K562 (cell line): Measurements from ENCODE around the gene ZSCAN22. TPM values are rescaled to one million over a fixed set of nuclear protein-coding genes. Genes with fewer than 3 reads are reported as not detected.

Experiments
- ARID1B ChIP-seq: fragments of 450-650 bp; IDR thresholded peaks from 2 replicates; pipeline ENCODE4 v1.6.1; 2016; ENCODE audit warnings: antibody characterized with exemption, mild to moderate bottlenecking, inconsistent platforms
- ATF3 ChIP-seq, 2 experiments: fragments of 450-650 bp in 1 of 2; sonication (generic) in 1 of 2; formaldehyde crosslinking in 1 of 2; IDR thresholded peaks in 1 of 2; conservative IDR thresholded peaks in 1 of 2; 2 replicates each; pipeline versions ENCODE4 v1.6.1 to v1.8.1; 2016 to 2023; ENCODE audit warnings: mild to moderate bottlenecking in 2 of 2, moderate library complexity in 2 of 2, inconsistent platforms in 1 of 2, missing genetic modification reagents in 1 of 2
- C11orf30 ChIP-seq: fragments of 450-650 bp; IDR thresholded peaks from 2 replicates; pipeline ENCODE4 v1.6.1; 2016; ENCODE audit warnings: low read depth, mild to moderate bottlenecking
- CHD1 ChIP-seq: fragments of 200-600 bp; sonication (generic); IDR thresholded peaks from one replicate; pipeline ENCODE4 v1.6.1; 2012; ENCODE audit warnings: mild to moderate bottlenecking, moderate library complexity, low read length, inconsistent platforms
- EGR1 ChIP-seq: fragments of 450-650 bp; conservative IDR thresholded peaks from 2 replicates; pipeline ENCODE4 v1.6.1; 2017; ENCODE audit warnings: mild to moderate bottlenecking
- EHMT2 ChIP-seq: fragments of 450-650 bp; IDR thresholded peaks from 2 replicates; pipeline ENCODE4 v1.6.1; 2018; ENCODE audit warnings: antibody characterized with exemption
- FIP1L1 ChIP-seq: fragments of 200-400 bp; formaldehyde crosslinking; IDR thresholded peaks from 2 replicates; pipeline ENCODE4 v1.6.1; 2018; ENCODE audit warnings: mild to moderate bottlenecking, low read depth, low read length; ENCODE audit not compliant: poor library complexity, severe bottlenecking
- FOXJ2 ChIP-seq: fragments of 200-800 bp; sonication (Bioruptor generic); IDR thresholded peaks from 2 replicates; pipeline ENCODE4 v1.6.1; 2016; ENCODE audit warnings: missing genetic modification characterization, missing compliant biosample characterization
- KLF16 ChIP-seq: IDR thresholded peaks from 2 replicates; pipeline ENCODE4 v1.6.1; 2016; ENCODE audit warnings: antibody characterized with exemption
- MITF ChIP-seq: IDR thresholded peaks from 2 replicates; pipeline ENCODE4 v1.6.1; 2014; ENCODE audit warnings: antibody characterized with exemption
- NCOA4 ChIP-seq: fragments of 450-650 bp; IDR thresholded peaks from 2 replicates; pipeline ENCODE4 v1.6.1; 2018; ENCODE audit warnings: mild to moderate bottlenecking; ENCODE audit not compliant: partially characterized antibody
- SREBF1 ChIP-seq: fragments of 150-350 bp; IDR thresholded peaks from 2 replicates; pipeline ENCODE4 v1.6.1; 2014; ENCODE audit warnings: antibody characterized with exemption, low read depth, low read length, borderline replicate concordance
- TEAD4 ChIP-seq, 2 experiments: sonication (generic) in 1 of 2; formaldehyde crosslinking in 1 of 2; IDR thresholded peaks; 2 replicates each; pipeline versions ENCODE4 v1.6.1 to v1.8.0; 2012 to 2022; ENCODE audit warnings: borderline replicate concordance in 1 of 2, inconsistent platforms in 1 of 2, low read length in 1 of 2, mild to moderate bottlenecking in 1 of 2, missing genetic modification reagents in 1 of 2
- ZBTB11 ChIP-seq, 3 experiments: fragments of 200-800 bp in 1 of 3; fragments of 250-450 bp in 1 of 3; fragments of 450-650 bp in 1 of 3; sonication (Bioruptor Pico) in 1 of 3; sonication (Bioruptor generic) in 1 of 3; formaldehyde crosslinking in 1 of 3; IDR thresholded peaks; 2 replicates each; pipeline versions ENCODE4 v1.6.1 to v1.8.0; 2016 to 2022; ENCODE audit warnings: mild to moderate bottlenecking in 2 of 3, missing genetic modification characterization in 2 of 3, missing compliant biosample characterization in 1 of 3, moderate library complexity in 1 of 3
- ZNF780A ChIP-seq: fragments of 250-450 bp; sonication (Bioruptor Pico); IDR thresholded peaks from 2 replicates; pipeline ENCODE4 v1.5.0; 2021; ENCODE audit warnings: mild to moderate bottlenecking
- polyA plus RNA-seq, 8 experiments: library from polyadenylated mRNA; depleted of rRNA in 4 of 8; stranded (reverse) in 5 of 8; unstranded in 3 of 8; fragments of >200 nt; fragmentation: Nextera tagmentation in 2 of 8; fragmentation: Illumina TruSeq in 1 of 8; extraction: Ambion mirVana in 2 of 8; extraction: Trizol in 1 of 8; gene quantifications; 2 replicates each; pipeline versions ENCODE4 v1.2.1 to v1.2.3, GENCODE V29; 2011 to 2014; ENCODE audit warnings: inconsistent platforms in 1 of 8, missing spikeins in 1 of 8
- total RNA-seq, 7 experiments: library from RNA; depleted of rRNA in 6 of 7; stranded (reverse); fragments of >200 nt in 6 of 7; fragmentation: Illumina TruSeq in 2 of 7; extraction: Trizol in 2 of 7; gene quantifications; 2 replicates each; pipeline versions ENCODE4 v1.2.1 to v1.2.3, GENCODE V29; 2011 to 2021; ENCODE audit warnings: low replicate concordance in 1 of 7
- TF ChIP-seq, protein P1 (sequence below): fragments of 450-650 bp; formaldehyde crosslinking; IDR thresholded peaks from 2 replicates; pipeline ENCODE4 v1.4.0; 2020; ENCODE audit warnings: mild to moderate bottlenecking, mixed read lengths
- TF ChIP-seq, protein P2 (sequence below): sonication (generic); formaldehyde crosslinking; IDR thresholded peaks from 2 replicates; pipeline ENCODE4 v1.8.0; 2022; ENCODE audit warnings: missing genetic modification reagents, mild to moderate bottlenecking, borderline replicate concordance

The ZSCAN22 gene
- total and polyA plus RNA-seq, 9 of the 15 experiments (the other 6 are each of a cell fraction or from before 2014, with no cell fraction given): 0.98 to 5.3 (median 3.0) TPM

DNA sequence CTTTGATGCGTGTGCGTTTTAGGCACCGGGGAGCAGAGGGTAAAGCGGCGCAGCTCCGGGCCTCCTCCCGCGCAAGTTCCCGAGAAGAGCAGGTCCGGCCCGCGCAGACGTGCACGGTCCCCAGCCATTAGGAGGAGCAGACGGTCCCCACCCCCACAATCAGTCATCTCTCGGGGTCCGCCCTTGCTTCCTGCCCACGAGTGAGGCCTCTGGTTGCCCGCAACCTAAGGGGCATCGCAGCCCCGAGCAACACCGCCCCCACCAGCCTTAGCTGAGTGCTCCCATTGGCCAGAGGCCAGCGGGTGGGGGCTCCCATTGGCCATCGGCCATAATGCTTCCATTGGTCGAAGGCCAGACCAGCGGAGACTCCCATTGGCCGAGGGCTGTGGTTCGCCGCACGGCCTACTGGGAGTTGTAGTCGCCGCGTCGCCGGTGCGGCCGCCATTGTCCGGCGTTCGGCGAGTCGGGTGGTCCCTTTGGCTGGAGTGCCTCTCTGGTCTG, 48.2 kb upstream of the ZSCAN22 start, which contains the start of gene ZNF8 (continued):
- TF ChIP-seq, protein P1, sequence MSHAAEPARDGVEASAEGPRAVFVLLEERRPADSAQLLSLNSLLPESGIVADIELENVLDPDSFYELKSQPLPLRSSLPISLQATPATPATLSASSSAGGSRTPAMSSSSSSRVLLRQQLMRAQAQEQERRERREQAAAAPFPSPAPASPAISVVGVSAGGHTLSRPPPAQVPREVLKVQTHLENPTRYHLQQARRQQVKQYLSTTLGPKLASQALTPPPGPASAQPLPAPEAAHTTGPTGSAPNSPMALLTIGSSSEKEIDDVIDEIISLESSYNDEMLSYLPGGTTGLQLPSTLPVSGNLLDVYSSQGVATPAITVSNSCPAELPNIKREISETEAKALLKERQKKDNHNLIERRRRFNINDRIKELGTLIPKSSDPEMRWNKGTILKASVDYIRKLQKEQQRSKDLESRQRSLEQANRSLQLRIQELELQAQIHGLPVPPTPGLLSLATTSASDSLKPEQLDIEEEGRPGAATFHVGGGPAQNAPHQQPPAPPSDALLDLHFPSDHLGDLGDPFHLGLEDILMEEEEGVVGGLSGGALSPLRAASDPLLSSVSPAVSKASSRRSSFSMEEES (CRISPR knock-in tag): 0 out of 2 replicates have a peak, but pooled peaks have one; percentile 4
- TF ChIP-seq MITF: no peak
- TF ChIP-seq CHD1: no peak
- TF ChIP-seq KLF16: no peak
- no peak for TF ChIP-seq TEAD4 (IDR thresholded peaks at IDR 0.05; ENCODE audit: low read length)
- no peak for TF ChIP-seq TEAD4 (CRISPR knock-in tag; IDR thresholded peaks at IDR 0.05; ENCODE audit: borderline replicate concordance)
- no peak for TF ChIP-seq ZNF780A (CRISPR knock-in tag)
- no peak for TF ChIP-seq SREBF1
- TF ChIP-seq NCOA4: no peak
- peak in 1 of 3 experiments; percentile 25; a peak in 2 of 6 replicates for TF ChIP-seq ZBTB11 (CRISPR knock-in tag; IDR thresholded peaks at IDR 0.05)
- TF ChIP-seq, protein P2, sequence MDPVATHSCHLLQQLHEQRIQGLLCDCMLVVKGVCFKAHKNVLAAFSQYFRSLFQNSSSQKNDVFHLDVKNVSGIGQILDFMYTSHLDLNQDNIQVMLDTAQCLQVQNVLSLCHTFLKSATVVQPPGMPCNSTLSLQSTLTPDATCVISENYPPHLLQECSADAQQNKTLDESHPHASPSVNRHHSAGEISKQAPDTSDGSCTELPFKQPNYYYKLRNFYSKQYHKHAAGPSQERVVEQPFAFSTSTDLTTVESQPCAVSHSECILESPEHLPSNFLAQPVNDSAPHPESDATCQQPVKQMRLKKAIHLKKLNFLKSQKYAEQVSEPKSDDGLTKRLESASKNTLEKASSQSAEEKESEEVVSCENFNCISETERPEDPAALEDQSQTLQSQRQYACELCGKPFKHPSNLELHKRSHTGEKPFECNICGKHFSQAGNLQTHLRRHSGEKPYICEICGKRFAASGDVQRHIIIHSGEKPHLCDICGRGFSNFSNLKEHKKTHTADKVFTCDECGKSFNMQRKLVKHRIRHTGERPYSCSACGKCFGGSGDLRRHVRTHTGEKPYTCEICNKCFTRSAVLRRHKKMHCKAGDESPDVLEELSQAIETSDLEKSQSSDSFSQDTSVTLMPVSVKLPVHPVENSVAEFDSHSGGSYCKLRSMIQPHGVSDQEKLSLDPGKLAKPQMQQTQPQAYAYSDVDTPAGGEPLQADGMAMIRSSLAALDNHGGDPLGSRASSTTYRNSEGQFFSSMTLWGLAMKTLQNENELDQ (CRISPR knock-in tag): no peak
- TF ChIP-seq C11orf30: peak; percentile 23; the same call in 1 of the 2 replicates
- TF ChIP-seq ARID1B: no peak
- no peak for TF ChIP-seq ATF3 (IDR thresholded peaks at IDR 0.05)
- TF ChIP-seq ATF3 (CRISPR knock-in tag; conservative IDR thresholded peaks at IDR 0.05): no peak
- peak; percentile 72; the same call in 1 of the 2 replicates for TF ChIP-seq FOXJ2 (tag)
- TF ChIP-seq EHMT2: no peak
- TF ChIP-seq EGR1: peak; percentile 93
- TF ChIP-seq FIP1L1: peak; percentile 63
